HG02759 (cell line): ENCODE measurements around the gene TMIGD1.

Experiments used
- ATAC-seq: cut with Tn5 transposase; IDR thresholded peaks from one replicate; pipeline ENCODE4 v1.9.1; 2021; ENCODE audit warnings: mild to moderate bottlenecking, moderate library complexity; ENCODE audit not compliant: unreplicated experiment

TMIGD1 gene

GRCh38 chr17:30332057-30332542, 1.8 kb downstream of the TMIGD1 start:
- peak; percentile 62 for ATAC-seq

GRCh38 chr17:30326809-30327208, 7.0 kb downstream of the TMIGD1 start:
- ATAC-seq: no peak

- ATAC-seq: no peak
These were observed 9.1 kb downstream of the TMIGD1 start for GRCh38 chr17:30324723-30325122.

DNA sequence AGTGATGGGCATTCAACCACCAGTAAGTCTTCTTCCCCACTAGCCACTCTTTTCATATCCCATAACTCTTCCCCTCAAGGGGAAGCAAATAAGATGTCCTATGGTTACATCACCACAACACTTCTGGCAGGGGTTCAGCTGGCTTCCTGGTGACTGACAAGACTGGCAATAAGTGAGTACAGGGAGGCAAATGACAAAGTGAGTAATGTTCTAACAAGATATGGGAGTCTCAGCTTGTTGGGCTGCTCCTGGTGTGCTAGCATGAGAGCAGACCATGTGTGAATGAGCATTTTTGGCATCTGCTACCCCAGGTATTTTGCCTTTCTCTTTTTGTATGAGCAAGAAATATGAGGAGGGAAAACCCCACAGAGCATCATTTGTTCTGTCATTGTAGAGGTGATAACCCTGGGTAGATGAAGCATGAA, 9.9 kb downstream of the TMIGD1 start:
- ATAC-seq: no peak

DNA sequence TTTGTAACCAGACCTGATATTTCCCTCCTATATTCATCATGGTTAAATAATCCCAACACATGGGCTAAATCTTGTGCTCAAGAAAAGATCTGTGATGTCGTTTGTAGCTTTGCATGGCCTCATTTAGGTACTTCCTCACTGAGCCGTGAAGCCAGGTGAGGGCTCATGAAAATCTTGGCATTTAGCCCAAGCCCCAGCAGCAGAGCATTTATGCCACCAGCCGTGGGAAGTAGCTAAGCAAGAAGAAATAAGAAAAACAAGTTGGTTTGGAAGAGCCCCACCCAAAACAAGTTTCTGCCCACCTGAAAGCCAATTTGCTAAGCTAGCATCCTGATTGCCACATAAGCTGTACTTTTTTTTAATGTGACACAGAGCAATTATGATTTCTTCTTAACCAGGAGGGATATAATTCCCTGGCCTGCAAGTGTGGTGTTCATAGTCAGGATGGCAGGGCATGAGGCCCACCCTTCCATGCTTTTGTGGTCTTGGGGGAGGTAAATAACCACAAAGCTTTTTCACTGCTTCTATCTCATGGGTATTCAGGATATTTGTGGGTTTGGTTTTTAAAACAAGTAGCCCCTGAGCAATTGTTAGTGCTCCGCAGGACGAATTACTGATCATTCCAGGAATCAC, 10.5 kb downstream of the TMIGD1 start:
- ATAC-seq: no peak

GRCh38 chr17:30321314-30321713, 12.5 kb downstream of the TMIGD1 start:
- ATAC-seq: no peak

DNA sequence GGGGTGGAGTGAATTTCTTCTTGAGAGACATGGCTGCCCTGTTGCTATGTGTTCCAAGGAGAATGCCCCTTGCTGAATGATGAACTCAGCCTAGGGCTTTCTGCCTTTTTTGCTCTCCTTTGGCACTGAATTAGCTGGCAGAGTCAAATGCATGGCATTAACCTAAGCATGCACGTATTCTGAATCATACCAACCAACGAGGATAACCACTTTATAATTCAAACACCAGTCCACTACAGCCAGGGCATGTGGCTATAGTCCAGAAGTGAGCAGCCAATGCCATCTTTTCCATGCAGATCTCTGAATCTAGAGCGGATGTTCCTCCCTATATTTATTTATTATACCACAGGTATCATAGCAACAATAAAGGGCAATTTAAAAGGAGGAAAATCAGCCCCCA, 15.7 kb downstream of the TMIGD1 start:
- ATAC-seq: no peak

DNA sequence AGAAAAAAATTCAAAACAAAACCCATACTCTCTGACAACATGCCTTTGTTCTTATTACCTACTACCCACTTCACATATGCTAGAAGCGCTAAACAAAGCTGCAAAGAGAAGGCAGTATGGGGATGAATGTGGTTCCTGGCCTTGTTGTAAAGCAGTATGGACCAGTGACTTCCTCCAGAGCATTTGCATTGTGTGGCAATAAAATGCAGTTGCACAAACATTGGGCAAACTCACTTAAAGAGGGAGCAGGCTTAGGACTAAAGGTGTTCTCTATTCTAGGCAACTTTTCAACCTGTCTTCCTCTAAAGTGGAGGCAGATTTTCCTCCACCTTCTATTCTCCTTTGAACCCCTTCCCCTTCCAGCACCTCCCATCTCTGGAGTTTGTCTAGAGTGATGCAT, 17.1 kb downstream of the TMIGD1 start:
- no peak for ATAC-seq

GRCh38 chr17:30315106-30315505, 18.8 kb downstream of the TMIGD1 start:
- ATAC-seq: no peak

- no peak for ATAC-seq
These were observed 19.4 kb downstream of the TMIGD1 start for GRCh38 chr17:30314474-30314873.

DNA sequence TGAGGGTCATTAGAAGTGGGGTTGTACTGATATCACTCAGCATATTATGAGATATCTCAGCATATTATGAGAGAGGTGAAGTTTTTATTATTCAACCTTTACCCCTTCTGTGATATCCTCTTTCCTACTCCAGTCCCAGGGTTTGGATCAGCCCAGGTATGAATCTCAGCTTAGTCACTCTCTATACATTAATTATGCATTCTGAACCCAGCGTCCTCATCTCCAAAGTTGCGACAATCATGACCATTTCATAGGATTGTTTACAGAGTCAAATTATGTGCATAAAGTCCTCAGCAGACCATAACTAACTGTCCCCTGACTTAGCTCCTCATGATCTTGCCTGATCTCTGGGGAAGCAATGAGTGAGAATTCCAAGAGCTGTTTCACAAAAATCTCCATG, 21.6 kb downstream of the TMIGD1 start:
- no peak for ATAC-seq

- no peak for ATAC-seq
These were observed 23.3 kb downstream of the TMIGD1 start for GRCh38 chr17:30310562-30310961.

DNA sequence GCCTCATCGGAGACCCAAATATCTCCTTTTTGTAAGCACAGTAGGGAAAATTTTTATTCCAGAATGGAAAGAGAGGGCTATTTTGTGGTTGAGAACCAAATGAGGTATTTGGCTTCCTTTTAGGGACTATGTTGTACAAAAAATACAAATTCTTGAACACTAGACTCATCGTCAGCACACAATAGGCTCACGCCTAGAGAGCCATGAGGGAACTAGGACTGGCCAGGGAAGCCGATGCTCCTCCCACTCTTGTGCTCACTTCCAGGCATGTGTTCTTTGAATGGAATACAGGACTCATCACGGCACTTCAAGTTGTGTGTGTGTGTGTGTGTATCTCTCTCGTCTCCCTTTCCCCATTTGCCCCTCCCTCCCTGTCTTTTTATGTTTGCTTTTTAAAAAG, 24.3 kb downstream of the TMIGD1 start:
- ATAC-seq: no peak

DNA sequence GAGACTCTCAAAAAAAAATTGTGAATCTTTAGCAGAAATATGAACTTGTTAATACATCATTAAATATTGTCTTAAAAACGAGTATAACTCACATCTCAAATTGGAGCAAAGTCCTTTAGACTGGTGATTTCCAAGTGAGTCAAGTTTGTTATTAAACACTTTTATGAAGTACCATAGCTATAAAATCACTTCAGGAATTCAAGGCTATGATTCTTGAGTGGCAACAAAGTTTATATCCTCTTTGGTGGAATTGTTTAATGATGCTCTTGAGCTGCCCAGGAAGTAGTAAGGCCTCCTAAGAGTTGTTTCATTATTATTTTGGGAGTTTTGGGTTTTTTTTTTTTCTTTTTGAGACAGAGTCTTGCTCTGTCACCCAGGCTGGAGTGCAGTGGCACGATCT, 25.5 kb downstream of the TMIGD1 start:
- no peak for ATAC-seq

GRCh38 chr17:30304778-30305177, 29.1 kb downstream of the TMIGD1 start:
- ATAC-seq: no peak

DNA sequence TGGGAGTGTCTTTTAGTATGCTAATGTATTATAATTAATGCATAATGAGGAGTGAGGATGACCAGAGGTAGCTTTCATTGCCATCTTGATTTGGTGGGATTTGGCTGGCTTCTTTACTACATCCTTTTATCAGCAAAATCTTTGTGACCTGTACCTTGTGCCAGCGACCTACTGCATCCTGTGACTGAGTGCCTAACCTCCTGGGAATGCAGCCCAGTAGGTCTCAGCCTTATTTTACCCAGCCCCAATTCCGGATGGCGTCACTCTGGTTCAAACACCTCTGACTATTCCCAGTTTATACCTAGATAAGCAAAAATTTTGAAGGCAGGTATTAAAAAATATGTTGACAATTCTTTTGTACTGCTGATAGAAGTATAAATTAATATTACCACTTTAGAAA, 31.6 kb downstream of the TMIGD1 start:
- no peak for ATAC-seq

GRCh38 chr17:30300818-30301217, 33.0 kb downstream of the TMIGD1 start:
- no peak for ATAC-seq

GRCh38 chr17:30299000-30299399, 34.9 kb downstream of the TMIGD1 start:
- no peak for ATAC-seq

GRCh38 chr17:30297715-30298114, 36.1 kb downstream of the TMIGD1 start:
- ATAC-seq: no peak

DNA sequence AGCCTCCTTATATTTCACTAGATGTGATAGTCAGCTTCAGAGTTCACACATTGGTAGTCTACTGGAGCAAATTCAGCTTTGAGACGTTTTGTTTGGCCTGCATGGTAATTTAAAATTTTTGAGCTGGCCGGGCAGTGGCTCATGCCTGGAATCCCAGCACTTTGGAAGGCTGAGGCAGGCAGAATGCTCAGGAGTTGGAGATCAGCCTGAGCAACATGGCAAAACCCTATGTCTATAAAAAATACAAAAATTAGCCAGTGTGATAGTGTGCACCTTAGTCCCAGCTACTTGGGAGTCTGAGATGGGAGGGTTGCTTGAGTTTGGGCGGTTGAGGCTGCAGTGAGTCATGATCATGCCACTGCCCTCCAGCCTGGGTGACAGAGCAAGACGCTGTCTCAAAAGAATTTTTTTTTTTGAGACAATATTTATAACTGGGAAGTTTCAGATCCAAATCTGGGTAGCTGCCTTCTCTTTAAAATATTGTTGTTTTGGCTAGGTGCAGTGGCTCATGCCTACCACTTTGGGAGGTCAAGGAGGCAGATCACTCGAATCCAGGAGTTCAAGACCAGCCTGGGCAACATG, 37.3 kb downstream of the TMIGD1 start:
- ATAC-seq: no peak

DNA sequence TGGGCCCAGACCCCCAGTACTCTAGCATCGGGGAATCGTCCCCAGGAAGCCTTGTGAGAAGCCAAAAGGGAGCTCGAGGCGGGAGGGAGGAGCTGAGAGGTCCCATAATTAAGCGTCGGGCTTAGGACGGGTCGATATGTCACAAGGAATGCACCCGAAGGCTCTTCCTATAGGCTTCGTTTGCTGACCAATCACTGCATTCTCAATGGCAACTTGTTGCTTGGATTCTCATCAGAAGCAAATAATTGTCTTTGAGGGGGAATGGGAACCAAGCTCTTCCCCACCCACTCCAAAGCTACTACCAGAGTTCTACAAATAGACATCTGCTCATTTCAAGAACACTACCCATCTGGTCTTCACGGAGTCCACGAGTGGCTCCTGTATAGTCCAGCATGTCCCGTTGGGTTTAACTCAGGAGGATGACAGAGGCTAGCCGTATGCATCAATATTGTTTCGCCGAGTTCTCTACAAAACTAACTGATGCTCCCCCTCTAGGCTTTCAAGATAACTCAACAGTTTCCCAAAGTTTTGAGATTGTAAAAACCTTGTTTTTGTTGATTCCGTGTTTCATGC, 41.5 kb downstream of the TMIGD1 start:
- ATAC-seq: no peak

GRCh38 chr17:30291543-30292285, 42.1 kb downstream of the TMIGD1 start, which contains the start of gene BLMH:
BLMH (minus strand) TSS chr17:30291944; CDS start chr17:30291819, 125 bp downstream.
- peak; percentile 86 for ATAC-seq
